HepG2 (cell line): ENCODE data around the gene PDGFB. TPM values are rescaled to one million over a fixed set of nuclear protein-coding genes. Genes with fewer than 3 reads are reported as not detected.

ENCODE experiments used
- ATAC-seq: fragments of 200-7000 bp; cut with Tn5 transposase; 3 replicates; pipeline ENCODE4 v1.9.1; 2020; ENCODE audit warnings: mild to moderate bottlenecking, moderate library complexity
- BruUV-seq: library from RNA; stranded (reverse); fragments of 400-500 nt; replicated peaks from 2 replicates; lab custom pipeline; 2021; lab: Mats Ljungman, UMichigan
- CTCF ChIA-PET: fragments of 300-600 bp; formaldehyde crosslinking; extraction: SDS; loops from one replicate; lab custom pipeline; 2021; ENCODE audit warnings: low total read pairs, inconsistent platforms, low intra/inter-chr PET ratio; lab: Yijun Ruan, JAX
- POLR2A ChIA-PET: fragments of 350-600 bp; sonication (Branson Sonifier 250); formaldehyde crosslinking; loops from one replicate; lab custom pipeline; 2020; ENCODE audit warnings: antibody characterized with exemption, inconsistent platforms; lab: Yijun Ruan, JAX
- DNase-seq: peaks from one replicate; pipeline ENCODE4 v3.0.0-alpha.2; 2015; ENCODE audit warnings: low spot score
- FAIRE-seq: peaks from 3 replicates; lab custom pipeline; 2011; peaks lifted over from hg19 to GRCh38; lab: Jason Lieb, UNC
- H2AFZ ChIP-seq: one replicate; pipeline ENCODE4 v1.6.1; 2011; ENCODE audit warnings: low read length, inconsistent platforms
- H3K27ac ChIP-seq: fragments of 300-600 bp; 3 replicates; pipeline ENCODE4 v1.8.0; 2011; ENCODE audit warnings: mixed run types, mild to moderate bottlenecking, mixed read lengths, low read length, inconsistent platforms; ENCODE audit not compliant: insufficient read depth; ENCODE audit errors: extremely low read length
- H3K27me3 ChIP-seq, 2 experiments: fragments of 200-600 bp in 1 of 2; 2 replicates in 1 of 2; 3 replicates in 1 of 2; pipeline versions ENCODE4 v1.6.0 to v1.8.0; 2011; ENCODE audit warnings: low read length in 2 of 2, mild to moderate bottlenecking in 2 of 2, moderate library complexity in 2 of 2, inconsistent platforms in 1 of 2; ENCODE audit not compliant: insufficient read depth in 2 of 2, control insufficient read depth in 1 of 2
- H3K36me3 ChIP-seq, 2 experiments: fragments of 200-600 bp in 1 of 2; replicated peaks in 1 of 2; 2 replicates in 1 of 2; 3 replicates in 1 of 2; pipeline versions ENCODE4 v1.5.1 to v1.8.0; 2011; ENCODE audit warnings: low read length in 2 of 2, inconsistent platforms in 1 of 2; ENCODE audit not compliant: insufficient read depth in 2 of 2, control insufficient read depth in 1 of 2
- H3K4me1 ChIP-seq: 2 replicates; pipeline ENCODE4 v1.5.1; 2012; ENCODE audit warnings: low read length, inconsistent platforms; ENCODE audit not compliant: insufficient read depth
- H3K4me2 ChIP-seq: 2 replicates; pipeline ENCODE4 v1.6.0; 2011; ENCODE audit warnings: low read depth, low read length, inconsistent platforms
- H3K4me3 ChIP-seq, 3 experiments: fragments of 200-600 bp in 1 of 3; sonication (generic), shearing (Covaris generic) in 1 of 3; replicated peaks in 1 of 3; 2 replicates each; pipeline ENCODE4 v1.5.1; 2011 to 2016; ENCODE audit warnings: low read length in 3 of 3, inconsistent platforms in 2 of 3, low read depth in 2 of 3, mild to moderate bottlenecking in 2 of 3, control low read depth in 1 of 3, mixed read lengths in 1 of 3; ENCODE audit not compliant: insufficient read depth in 1 of 3
- H3K79me2 ChIP-seq: one replicate; pipeline ENCODE4 v1.6.1; 2011; ENCODE audit warnings: low read length, inconsistent platforms; ENCODE audit not compliant: insufficient read depth
- H3K9ac ChIP-seq: 2 replicates; pipeline ENCODE4 v1.6.0; 2011; ENCODE audit warnings: mild to moderate bottlenecking, low read depth, low read length, inconsistent platforms; ENCODE audit not compliant: insufficient read depth
- H3K9me3 ChIP-seq: 2 replicates; pipeline ENCODE4 v1.5.1; 2012; ENCODE audit warnings: mild to moderate bottlenecking, low read length
- H4K20me1 ChIP-seq: 2 replicates; pipeline ENCODE4 v1.6.0; 2011; ENCODE audit warnings: inconsistent platforms, mild to moderate bottlenecking, low read length, moderate library complexity; ENCODE audit not compliant: insufficient read depth
- FOSL2 ChIP-seq: sonication (generic); formaldehyde crosslinking; IDR thresholded peaks from 2 replicates; pipeline ENCODE4 v1.4.0; 2020; ENCODE audit warnings: missing genetic modification reagents
- NR2F1 ChIP-seq, 2 experiments: fragments of 450-650 bp in 1 of 2; formaldehyde crosslinking in 1 of 2; IDR thresholded peaks; 2 replicates each; pipeline versions ENCODE4 v1.5.0 to v1.6.1; 2016 to 2020; ENCODE audit warnings: mild to moderate bottlenecking in 1 of 2, missing compliant biosample characterization in 1 of 2, missing genetic modification reagents in 1 of 2, moderate library complexity in 1 of 2
- RARA ChIP-seq: IDR thresholded peaks from 2 replicates; pipeline ENCODE4 v1.6.1; 2016; ENCODE audit warnings: missing genetic modification reagents, missing compliant biosample characterization
- ZHX2 ChIP-seq, 2 experiments: sonication (generic) in 1 of 2; formaldehyde crosslinking in 1 of 2; IDR thresholded peaks; 2 replicates each; pipeline versions ENCODE4 v1.6.1 to v1.9.0; 2014 to 2022; ENCODE audit warnings: antibody characterized with exemption in 1 of 2, borderline replicate concordance in 1 of 2, inconsistent platforms in 1 of 2, low read depth in 1 of 2, missing genetic modification reagents in 1 of 2
- ZNF407 ChIP-seq: sonication (generic); formaldehyde crosslinking; IDR thresholded peaks from one replicate; pipeline ENCODE4 v1.5.1; 2020; ENCODE audit warnings: mild to moderate bottlenecking, missing genetic modification reagents; ENCODE audit errors: not compliant biosample characterization
- WGBS: methylation state at CpG from one replicate; pipeline ENCODE4 v1.1.6; 2017; ENCODE audit warnings: low lambda C conversion rate; 5-methylcytosine and 5-hydroxymethylcytosine counted together
- in situ Hi-C: cut with HindIII; loops from 2 replicates; pipeline ENCODE4 v1.10.0; 2017; ENCODE audit warnings: low pct_unique_long_range_greater_than_20kb; ENCODE audit not compliant: extremely low pct_ligation_motif_present
- intact Hi-C: fragments of 100-400 bp; cut with micrococcal nuclease; formaldehyde crosslinking; loops from one replicate; pipeline ENCODE4 v1.10.0; 2022; ENCODE audit not compliant: unreplicated experiment
- polyA plus RNA-seq, 8 experiments: library from polyadenylated mRNA; depleted of rRNA in 3 of 8; stranded (reverse) in 7 of 8; unstranded in 1 of 8; fragments of >200 nt; fragmentation: Illumina TruSeq in 4 of 8; extraction: Trizol in 4 of 8; gene quantifications; 2 replicates each; pipeline versions ENCODE4 v1.2.1 to v1.2.3, GENCODE V29; 2011 to 2016; ENCODE audit warnings: low read depth in 4 of 8, missing spikeins in 1 of 8, mixed read lengths in 1 of 8; ENCODE audit not compliant: insufficient read depth in 1 of 8
- total RNA-seq, 5 experiments: library from RNA; depleted of rRNA; stranded (reverse); fragments of >200 nt; fragmentation: Illumina TruSeq; extraction: Trizol; gene quantifications; 2 replicates each; pipeline ENCODE4 v1.2.3, GENCODE V29; 2016; ENCODE audit warnings: low read depth in 1 of 5

The PDGFB gene
- total and polyA plus RNA-seq, 2 of the 13 experiments (the other 11 are each of a cell fraction or from before 2014, with no cell fraction given), result 1.4 to 10.1 TPM

- H3K79me2 ChIP-seq, result no peaks in the 10 kb centered on the region
- H3K4me2 ChIP-seq, result no peak overlapping the region; the same call in 1 of the 2 replicates
- in situ Hi-C loops (no loop called here), intact Hi-C loops (loop anchor here (5.0 kb wide), 1 partner anchor 41 kb away; no protein-coding TSS in a partner anchor)
- DNase-seq (peak; percentile 52), FAIRE-seq (no peak), ATAC-seq (peak; percentile 69)
- H3K27me3 ChIP-seq, result no peaks in the 10 kb centered on the region; a peak in 1 of 5 replicates
- peaks cover 26% of the 10 kb centered on the region for H3K4me1 ChIP-seq
- H4K20me1 ChIP-seq, result no peaks in the 10 kb centered on the region
- no peak overlapping the region for H2AFZ ChIP-seq
- H3K9ac ChIP-seq, result no peak overlapping the region
- WGBS, result 32% methylated on average over 12 of the region's 12 CpGs
- H3K9me3 ChIP-seq, result no peaks in the 10 kb centered on the region
- CTCF ChIA-PET, result no interaction called here
- POLR2A ChIA-PET, result interaction anchor here (1.1 kb wide), 1 partner anchor 42 kb away, joined by 3 read pairs; no protein-coding TSS in a partner anchor
- no peak overlapping the region for H3K4me3 ChIP-seq
- H3K27ac ChIP-seq, result no peak overlapping the region
- H3K36me3 ChIP-seq, result no peaks in the 10 kb centered on the region
- BruUV-seq, result no TSS peak
- TF ChIP-seq ZNF407 (CRISPR knock-in tag) (no peak), FOSL2 (CRISPR knock-in tag) (peak; percentile 45; the same call in 1 of the 2 replicates), ZHX2 (IDR thresholded peaks at IDR 0.05; ENCODE audit: low read depth) (no peak), ZHX2 (CRISPR knock-in tag; IDR thresholded peaks at IDR 0.05; ENCODE audit: borderline replicate concordance) (no peak), RARA (CRISPR knock-in tag) (peak; percentile 53; the same call in 1 of the 2 replicates), NR2F1 (CRISPR knock-in tag; IDR thresholded peaks at IDR 0.05) (peak in 1 of 2 experiments; percentile 52; a peak in 1 of 4 replicates)
Measured at GRCh38 chr22:39212721-39213376, 31.9 kb downstream of the PDGFB start.
